Measurements from ENCODE around the gene PTPRJ. TPM values are rescaled to one million over a fixed set of nuclear protein-coding genes. Genes with fewer than 3 reads are reported as not detected.
"Not testable (repeated sequence)": the region's sequence is repeated elsewhere in the genome, so short reads cannot be mapped to it uniquely, and the experiment has no call there.

PTPRJ gene
- total RNA-seq, 1 experiment from 2014 or later = 1.5 TPM

DNA sequence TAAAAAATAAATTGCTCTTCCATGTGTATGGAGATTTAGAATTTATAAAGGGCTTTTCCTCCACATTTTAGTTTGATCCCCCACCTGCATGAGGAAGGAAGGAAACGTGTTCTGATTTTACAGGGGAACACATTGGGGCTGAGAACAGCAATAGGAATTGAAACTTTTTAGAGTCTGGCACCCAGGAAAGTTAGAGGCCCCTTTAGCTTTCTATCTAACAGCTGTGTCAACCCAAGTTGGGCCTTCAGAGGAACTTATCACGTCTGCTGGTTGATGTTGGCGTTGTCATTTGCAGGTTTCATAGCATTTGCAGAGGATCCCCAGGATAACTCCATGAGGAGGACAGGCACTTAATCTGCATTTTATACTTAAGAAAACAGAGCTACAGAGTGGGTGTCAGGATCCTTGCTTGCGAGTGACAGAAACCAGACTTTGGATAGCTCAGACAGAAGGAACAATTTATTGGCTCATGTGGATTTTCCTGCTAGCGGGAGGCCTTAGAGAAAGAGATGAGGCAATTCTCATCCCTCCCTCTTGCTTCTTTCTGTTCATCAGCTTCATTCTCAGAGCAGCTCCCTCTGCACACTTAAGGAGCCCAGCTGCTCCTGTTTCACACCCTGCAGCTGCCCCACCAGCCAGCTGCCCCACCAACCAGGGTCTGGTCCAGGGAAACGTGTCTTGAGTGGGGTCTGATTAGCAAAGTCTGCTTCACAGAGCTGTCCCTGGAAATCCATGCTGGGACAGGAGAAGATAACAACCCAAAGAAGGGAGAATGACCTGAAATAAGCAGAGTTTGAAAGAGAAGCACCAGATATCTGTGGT, 143.8 kb downstream of the PTPRJ start:
- in situ Hi-C loops (cut with HindIII; ENCODE audit: low sequenced_read_pairs) = loop anchor here (25.0 kb wide), 1 partner anchor 187 kb away; no protein-coding TSS in a partner anchor
- DNase-seq (ENCODE audit: low spot score) = no peak

- in situ Hi-C loops (cut with HindIII; ENCODE audit: low sequenced_read_pairs) = loop anchor here (25.0 kb wide), 1 partner anchor 188 kb away; no protein-coding TSS in a partner anchor
- no peak for DNase-seq (ENCODE audit: low spot score)
These were observed 144.5 kb downstream of the PTPRJ start for GRCh38 chr11:48124880-48125279.

GRCh38 chr11:48125866-48126265, 145.5 kb downstream of the PTPRJ start:
- DNase-seq (ENCODE audit: low spot score) = no peak

GRCh38 chr11:48127521-48128183, 147.3 kb downstream of the PTPRJ start:
- in situ Hi-C loops (cut with HindIII; ENCODE audit: low sequenced_read_pairs) = no loop called here
- no peak for DNase-seq (ENCODE audit: low spot score)

More at GRCh38 chr11:48125866-48126265, 145.5 kb downstream of the PTPRJ start:
- in situ Hi-C loops (cut with HindIII; ENCODE audit: low sequenced_read_pairs) = no loop called here

GRCh38 chr11:48129697-48130395, 149.5 kb downstream of the PTPRJ start:
- in situ Hi-C loops (cut with HindIII; ENCODE audit: low sequenced_read_pairs) = no loop called here
- DNase-seq (ENCODE audit: low spot score) = no peak

DNA sequence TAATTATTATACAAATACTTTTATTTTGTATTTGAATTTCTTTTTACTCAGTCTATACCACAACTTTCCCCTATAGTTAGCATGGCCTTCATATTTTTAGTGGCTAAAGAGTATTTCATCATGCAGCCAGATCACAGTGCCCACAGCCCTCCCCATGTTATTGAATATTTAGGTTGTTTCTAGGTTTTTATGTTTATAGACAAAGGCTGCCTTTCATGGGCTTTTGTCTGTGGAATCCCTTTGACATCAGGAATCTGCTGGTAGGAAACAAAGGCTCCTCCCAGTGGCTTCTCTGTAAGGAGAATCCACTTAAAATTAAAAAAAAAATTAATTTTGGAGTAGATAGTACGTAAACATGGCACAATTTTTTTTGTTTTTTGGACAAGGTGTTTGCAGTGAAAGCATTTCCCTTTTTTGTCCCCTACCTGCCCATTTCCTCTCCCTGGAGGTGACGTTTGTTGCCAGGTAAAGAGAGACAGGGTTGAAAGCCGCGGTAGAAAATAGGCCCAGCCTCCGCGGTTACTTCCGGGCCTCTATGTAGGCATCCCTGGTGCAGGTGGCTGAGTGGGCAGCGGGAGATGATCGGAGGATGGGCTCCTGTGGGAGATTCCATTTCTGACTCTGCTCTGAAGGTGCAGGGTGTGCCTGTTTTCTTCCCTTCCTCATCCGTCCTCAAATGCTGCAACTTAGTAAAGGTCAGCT, 154.0 kb downstream of the PTPRJ start:
- in situ Hi-C loops (cut with HindIII; ENCODE audit: low sequenced_read_pairs) = no loop called here

GRCh38 chr11:48138222-48138621, 157.9 kb downstream of the PTPRJ start:
- in situ Hi-C loops (cut with HindIII; ENCODE audit: low sequenced_read_pairs) = no loop called here
- DNase-seq (ENCODE audit: low spot score) = no peak

More for the DNA sequence above, 154.0 kb downstream of the PTPRJ start:
- no peak for DNase-seq (ENCODE audit: low spot score)

GRCh38 chr11:48139896-48140295, 159.5 kb downstream of the PTPRJ start:
- DNase-seq (ENCODE audit: low spot score); in situ Hi-C loops (cut with HindIII; ENCODE audit: low sequenced_read_pairs): not testable (repeated sequence)

DNA sequence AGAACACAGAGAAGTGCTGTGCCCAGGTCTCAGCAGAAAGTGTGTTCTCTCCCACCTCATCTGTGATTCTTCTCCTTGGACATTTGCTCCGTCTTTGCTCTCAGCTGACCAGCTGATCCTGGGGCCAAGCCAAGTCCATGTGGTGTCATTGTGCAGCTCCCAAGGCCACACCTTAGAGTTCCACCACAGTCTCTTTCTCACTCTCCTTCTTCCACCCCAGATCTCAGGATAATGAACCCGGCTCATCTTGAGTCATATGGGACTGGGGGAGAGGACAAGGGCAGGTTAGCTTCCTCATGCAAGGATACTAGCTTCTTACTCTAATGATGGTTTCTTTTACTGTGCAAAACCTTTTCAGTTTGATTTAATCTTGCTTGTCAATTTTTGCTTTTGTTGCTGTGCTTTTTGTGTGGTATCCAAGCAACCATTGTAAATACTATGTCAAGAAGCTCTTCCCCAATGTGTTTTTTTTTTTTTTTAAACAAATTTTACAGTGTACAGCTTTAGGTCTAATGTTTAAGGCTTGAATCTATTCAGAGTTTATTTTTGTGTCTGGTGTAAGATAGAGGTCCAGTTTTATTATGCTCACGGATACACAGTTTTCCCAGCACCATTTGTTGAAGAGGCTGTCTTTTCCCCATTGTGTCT, 161.2 kb downstream of the PTPRJ start:
- in situ Hi-C loops (cut with HindIII; ENCODE audit: low sequenced_read_pairs) = no loop called here
- DNase-seq (ENCODE audit: low spot score) = no peak

GRCh38 chr11:48142889-48143288, 162.5 kb downstream of the PTPRJ start:
- in situ Hi-C loops (cut with HindIII; ENCODE audit: low sequenced_read_pairs) = no loop called here
- no peak for DNase-seq (ENCODE audit: low spot score)

DNA sequence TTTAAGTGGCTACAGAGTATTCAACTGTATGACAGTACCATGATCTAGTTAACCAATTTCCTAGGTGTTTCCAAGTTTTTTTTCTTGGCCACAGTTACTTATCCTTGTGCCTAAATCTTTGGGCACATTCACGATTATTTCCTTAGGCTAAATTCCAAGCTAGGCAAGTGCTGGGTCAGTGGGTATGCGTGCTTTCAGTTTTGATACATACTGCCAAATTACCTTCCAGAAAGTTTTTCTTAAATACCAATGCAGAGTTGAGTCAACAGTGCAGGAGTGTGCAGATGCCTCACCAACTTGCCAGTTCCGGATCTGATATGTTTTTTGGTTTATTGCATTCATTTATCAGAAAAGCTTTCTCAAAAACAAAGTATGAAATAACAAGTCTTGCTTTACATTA, 168.4 kb downstream of the PTPRJ start:
- no peak for DNase-seq (ENCODE audit: low spot score)
- in situ Hi-C loops (cut with HindIII; ENCODE audit: low sequenced_read_pairs) = no loop called here

- no peak for DNase-seq (ENCODE audit: low spot score)
- in situ Hi-C loops (cut with HindIII; ENCODE audit: low sequenced_read_pairs) = no loop called here
These were observed 169.9 kb downstream of the PTPRJ start for GRCh38 chr11:48150213-48150612.

DNA sequence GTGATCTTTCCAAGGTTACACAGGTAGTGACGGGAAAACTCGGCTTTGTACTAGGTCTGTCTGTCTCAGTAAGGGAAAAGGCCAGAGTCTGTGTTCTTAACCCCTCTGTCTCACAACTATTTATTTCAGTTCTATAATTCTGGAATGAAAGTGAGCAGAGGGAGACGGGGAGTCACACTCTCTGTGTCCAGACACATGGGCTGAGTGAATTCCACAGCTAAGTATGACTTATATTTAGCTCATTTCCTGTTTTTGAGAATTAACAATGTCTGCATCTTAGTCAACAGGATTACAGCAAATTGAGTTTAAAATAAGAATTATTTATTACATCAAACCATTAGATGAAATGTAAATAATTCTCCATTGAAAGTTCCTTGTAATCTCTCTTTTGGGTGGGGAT, 173.8 kb downstream of the PTPRJ start:
- no peak for DNase-seq (ENCODE audit: low spot score)
- in situ Hi-C loops (cut with HindIII; ENCODE audit: low sequenced_read_pairs) = no loop called here

DNA sequence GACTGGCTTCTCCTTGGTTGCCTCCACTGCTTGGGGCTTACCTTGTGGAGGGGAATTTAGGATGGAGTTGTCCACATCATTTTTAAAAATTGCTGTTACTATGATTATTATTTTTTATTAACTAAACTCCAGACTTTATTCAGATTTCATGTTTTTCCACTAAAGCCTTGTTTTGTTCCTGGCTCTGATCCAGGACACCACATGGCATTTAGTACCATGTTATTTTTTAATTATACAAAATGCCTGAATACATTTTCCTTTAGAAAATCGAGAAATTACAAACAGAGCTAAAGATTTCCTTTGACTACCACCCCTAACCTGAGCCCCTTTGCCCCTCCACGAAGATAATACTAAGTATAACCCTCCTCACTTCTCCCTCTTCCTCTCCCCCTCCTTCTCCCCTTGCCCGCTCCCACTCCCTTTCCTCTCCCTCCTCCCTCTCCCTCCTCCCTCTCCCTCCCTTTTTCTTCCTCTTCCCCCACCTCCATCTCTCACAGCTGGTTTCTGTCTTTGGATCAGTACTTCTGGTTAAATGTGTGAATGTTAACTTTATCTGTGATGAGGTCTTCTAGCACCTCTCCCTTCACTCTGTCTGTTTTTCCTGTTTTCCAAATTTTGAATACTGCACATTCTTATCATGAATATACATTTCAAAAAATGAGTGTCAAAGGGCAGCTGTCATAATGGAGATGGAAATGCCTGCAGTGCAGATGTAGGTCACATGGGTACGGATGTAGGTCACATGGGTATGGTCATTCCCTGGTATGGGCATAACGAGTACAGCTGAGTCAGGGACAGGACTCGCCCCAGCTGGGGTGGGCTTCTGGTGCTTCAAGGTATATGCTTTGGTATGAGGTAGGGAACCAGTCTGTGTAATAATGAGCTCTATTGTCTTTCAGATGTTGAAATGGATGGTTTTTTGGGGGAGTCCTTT, 181.9 kb downstream of the PTPRJ start:
- DNase-seq (ENCODE audit: low spot score) = no peak
- in situ Hi-C loops (cut with HindIII; ENCODE audit: low sequenced_read_pairs) = no loop called here

GRCh38 chr11:48162885-48163268, 182.5 kb downstream of the PTPRJ start:
- in situ Hi-C loops (cut with HindIII; ENCODE audit: low sequenced_read_pairs) = no loop called here
- no peak for DNase-seq (ENCODE audit: low spot score)

GRCh38 chr11:48163360-48164100, 183.2 kb downstream of the PTPRJ start:
- in situ Hi-C loops (cut with HindIII; ENCODE audit: low sequenced_read_pairs) = no loop called here
- no peak for DNase-seq (ENCODE audit: low spot score)

DNA sequence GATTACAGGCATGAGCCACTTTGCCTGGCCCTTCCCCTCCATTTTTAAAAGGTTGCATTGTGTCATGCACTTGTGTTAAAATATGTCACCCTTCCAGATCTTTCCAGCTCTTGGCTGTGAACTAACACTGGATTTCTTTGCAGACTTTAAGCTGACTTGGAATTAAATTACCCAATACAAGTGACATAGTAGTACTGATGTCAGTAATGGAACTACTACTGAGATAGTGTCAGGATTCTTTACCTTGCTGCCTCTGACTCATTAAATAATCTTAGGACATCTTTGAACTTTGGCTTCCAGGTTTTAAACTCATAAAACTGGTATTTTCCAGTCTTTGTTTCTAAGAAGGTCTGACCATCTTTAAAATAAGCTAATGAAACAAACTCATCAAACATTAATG, 184.5 kb downstream of the PTPRJ start:
- in situ Hi-C loops (cut with HindIII; ENCODE audit: low sequenced_read_pairs) = no loop called here
- no peak for DNase-seq (ENCODE audit: low spot score)

Measured in G401 (cell line).